ENCODE results near the gene ITM2B.

Gene ITM2B

GRCh38 chr13:48281556-48281955, 48.5 kb downstream of the ITM2B start:
- H3K27ac ChIP-seq: no peak overlapping the region
- no peaks in the 10 kb centered on the region for H3K27me3 ChIP-seq (ENCODE audit: control insufficient read depth, insufficient read depth, low read length)
- TF ChIP-seq, protein P1, sequence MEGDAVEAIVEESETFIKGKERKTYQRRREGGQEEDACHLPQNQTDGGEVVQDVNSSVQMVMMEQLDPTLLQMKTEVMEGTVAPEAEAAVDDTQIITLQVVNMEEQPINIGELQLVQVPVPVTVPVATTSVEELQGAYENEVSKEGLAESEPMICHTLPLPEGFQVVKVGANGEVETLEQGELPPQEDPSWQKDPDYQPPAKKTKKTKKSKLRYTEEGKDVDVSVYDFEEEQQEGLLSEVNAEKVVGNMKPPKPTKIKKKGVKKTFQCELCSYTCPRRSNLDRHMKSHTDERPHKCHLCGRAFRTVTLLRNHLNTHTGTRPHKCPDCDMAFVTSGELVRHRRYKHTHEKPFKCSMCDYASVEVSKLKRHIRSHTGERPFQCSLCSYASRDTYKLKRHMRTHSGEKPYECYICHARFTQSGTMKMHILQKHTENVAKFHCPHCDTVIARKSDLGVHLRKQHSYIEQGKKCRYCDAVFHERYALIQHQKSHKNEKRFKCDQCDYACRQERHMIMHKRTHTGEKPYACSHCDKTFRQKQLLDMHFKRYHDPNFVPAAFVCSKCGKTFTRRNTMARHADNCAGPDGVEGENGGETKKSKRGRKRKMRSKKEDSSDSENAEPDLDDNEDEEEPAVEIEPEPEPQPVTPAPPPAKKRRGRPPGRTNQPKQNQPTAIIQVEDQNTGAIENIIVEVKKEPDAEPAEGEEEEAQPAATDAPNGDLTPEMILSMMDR (IDR thresholded peaks at IDR 0.05): no peak
- no peak overlapping the region for H2AFZ ChIP-seq
- peaks cover 6% of the 10 kb centered on the region for H3K4me1 ChIP-seq
- H3K4me3 ChIP-seq (ENCODE audit: low read depth, low read length): no peak overlapping the region
- no peak overlapping the region for H3K4me2 ChIP-seq (ENCODE audit: low read length)
- no peak overlapping the region for H3K9ac ChIP-seq
- no peaks in the 10 kb centered on the region for H3K9me3 ChIP-seq (ENCODE audit: control insufficient read depth, low read length)
- H3K79me2 ChIP-seq: no peaks in the 10 kb centered on the region
- no peaks in the 10 kb centered on the region for H3K36me3 ChIP-seq (ENCODE audit: control insufficient read depth, insufficient read depth, low read length)

DNA sequence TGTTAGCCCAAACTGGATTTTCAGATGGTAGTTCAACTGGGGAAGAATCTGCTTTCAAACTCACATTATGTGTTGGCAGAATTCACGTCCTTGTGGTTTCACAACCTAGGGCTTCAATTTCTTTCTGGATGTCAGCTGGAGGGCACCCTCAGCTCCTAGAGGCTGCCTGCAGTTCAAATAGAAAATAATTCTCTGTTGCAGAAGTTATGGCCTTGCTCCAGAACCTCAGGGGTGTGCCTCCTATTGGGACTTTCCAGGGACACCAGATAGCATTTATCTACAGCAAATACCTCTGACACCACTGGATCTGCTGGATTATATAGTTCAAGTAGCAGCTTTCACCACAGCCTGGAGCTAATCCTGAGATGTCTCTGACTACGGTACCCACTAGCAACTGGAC, 58.7 kb downstream of the ITM2B start:
- Histone ChIP-seq H3K79me2 (no peaks in the 10 kb centered on the region), H3K4me2 (ENCODE audit: low read length) (no peak overlapping the region), H3K27me3 (ENCODE audit: control insufficient read depth, insufficient read depth, low read length) (no peaks in the 10 kb centered on the region), H3K9ac (no peak overlapping the region), H3K9me3 (ENCODE audit: control insufficient read depth, low read length) (no peaks in the 10 kb centered on the region), H3K4me3 (ENCODE audit: low read depth, low read length) (no peak overlapping the region), H3K4me1 (no peaks in the 10 kb centered on the region), H3K27ac (no peak overlapping the region), H3K36me3 (ENCODE audit: control insufficient read depth, insufficient read depth, low read length) (no peaks in the 10 kb centered on the region), H2AFZ (no peak overlapping the region)
- TF ChIP-seq, protein P1 (IDR thresholded peaks at IDR 0.05): no peak

- Histone ChIP-seq H3K79me2 (no peaks in the 10 kb centered on the region), H3K9ac (no peak overlapping the region), H3K36me3 (ENCODE audit: control insufficient read depth, insufficient read depth, low read length) (no peaks in the 10 kb centered on the region), H2AFZ (no peak overlapping the region), H3K27me3 (ENCODE audit: control insufficient read depth, insufficient read depth, low read length) (no peaks in the 10 kb centered on the region), H3K4me2 (ENCODE audit: low read length) (no peak overlapping the region), H3K9me3 (ENCODE audit: control insufficient read depth, low read length) (no peaks in the 10 kb centered on the region), H3K4me3 (ENCODE audit: low read depth, low read length) (no peak overlapping the region), H3K4me1 (no peaks in the 10 kb centered on the region), H3K27ac (no peak overlapping the region)
- TF ChIP-seq, protein P1 (IDR thresholded peaks at IDR 0.05): no peak
Observed at GRCh38 chr13:48292650-48293049, 59.6 kb downstream of the ITM2B start.

- Histone ChIP-seq H3K4me2 (ENCODE audit: low read length) (no peak overlapping the region), H3K9me3 (ENCODE audit: control insufficient read depth, low read length) (no peaks in the 10 kb centered on the region), H3K79me2 (no peaks in the 10 kb centered on the region), H2AFZ (no peak overlapping the region), H3K27me3 (ENCODE audit: control insufficient read depth, insufficient read depth, low read length) (no peaks in the 10 kb centered on the region), H3K4me3 (ENCODE audit: low read depth, low read length) (no peak overlapping the region), H3K27ac (no peak overlapping the region), H3K9ac (no peak overlapping the region), H3K36me3 (ENCODE audit: control insufficient read depth, insufficient read depth, low read length) (no peaks in the 10 kb centered on the region), H3K4me1 (no peaks in the 10 kb centered on the region)
- TF ChIP-seq, protein P1 (IDR thresholded peaks at IDR 0.05): no peak
Observed at GRCh38 chr13:48294653-48295052, 61.6 kb downstream of the ITM2B start.

DNA sequence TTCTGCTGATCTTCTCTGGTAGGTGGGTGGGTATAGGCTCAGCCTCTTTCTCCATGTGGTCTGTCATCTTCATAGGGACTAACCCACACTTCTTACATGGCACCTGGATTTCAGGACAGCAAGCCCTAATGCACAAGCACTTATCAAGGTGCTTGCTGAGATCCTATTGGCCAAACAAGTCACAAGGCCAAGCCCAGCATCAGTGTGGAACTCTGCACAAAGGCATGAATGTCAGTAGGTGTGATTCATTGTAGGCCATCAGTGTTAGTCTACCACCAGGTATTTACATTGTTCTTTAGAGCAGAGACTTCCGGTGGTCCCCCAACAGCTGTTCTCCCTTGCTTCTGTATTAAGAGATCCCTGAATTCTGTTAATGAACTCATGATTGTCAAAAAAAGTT, 62.3 kb downstream of the ITM2B start:
- Histone ChIP-seq H2AFZ (no peak overlapping the region), H3K36me3 (ENCODE audit: control insufficient read depth, insufficient read depth, low read length) (no peaks in the 10 kb centered on the region), H3K4me3 (ENCODE audit: low read depth, low read length) (no peak overlapping the region), H3K27ac (no peak overlapping the region), H3K4me1 (no peaks in the 10 kb centered on the region), H3K9ac (no peak overlapping the region), H3K27me3 (ENCODE audit: control insufficient read depth, insufficient read depth, low read length) (no peaks in the 10 kb centered on the region), H3K9me3 (ENCODE audit: control insufficient read depth, low read length) (no peaks in the 10 kb centered on the region), H3K4me2 (ENCODE audit: low read length) (no peak overlapping the region), H3K79me2 (no peaks in the 10 kb centered on the region)
- TF ChIP-seq, protein P1 (IDR thresholded peaks at IDR 0.05): no peak
